GM21515 (cell line): Measurements from ENCODE around the gene USP24.
"Not testable (repeated sequence)": the region's sequence is repeated elsewhere in the genome, so short reads cannot be mapped to it uniquely, and the experiment has no call there.

Experiments used
- ATAC-seq: cut with Tn5 transposase; IDR thresholded peaks from one replicate; pipeline ENCODE4 v1.9.1; 2021; ENCODE audit not compliant: unreplicated experiment

USP24 gene

GRCh38 chr1:55232448-55233144 is 17.4 kb upstream of the USP24 start:
- no peak for ATAC-seq

DNA sequence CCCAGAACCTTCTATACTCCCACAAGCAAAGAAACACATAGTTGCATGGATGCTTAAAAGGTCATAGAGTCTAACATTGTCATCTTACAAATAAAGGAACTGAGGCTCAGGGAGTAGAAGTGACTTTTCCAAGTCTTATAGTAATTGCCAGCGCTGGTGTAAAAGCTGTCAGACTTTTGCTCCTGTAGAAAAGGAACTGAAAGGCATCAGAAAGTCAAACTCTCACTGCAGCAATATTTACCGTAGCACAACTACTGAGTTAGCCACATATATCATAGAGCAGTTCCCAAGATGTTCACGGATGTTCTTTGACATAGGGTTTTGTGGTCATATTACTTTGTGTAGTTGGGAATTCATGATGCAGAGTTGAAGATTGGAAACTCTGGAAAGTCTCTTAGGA is 16.6 kb upstream of the USP24 start:
- no peak for ATAC-seq

DNA sequence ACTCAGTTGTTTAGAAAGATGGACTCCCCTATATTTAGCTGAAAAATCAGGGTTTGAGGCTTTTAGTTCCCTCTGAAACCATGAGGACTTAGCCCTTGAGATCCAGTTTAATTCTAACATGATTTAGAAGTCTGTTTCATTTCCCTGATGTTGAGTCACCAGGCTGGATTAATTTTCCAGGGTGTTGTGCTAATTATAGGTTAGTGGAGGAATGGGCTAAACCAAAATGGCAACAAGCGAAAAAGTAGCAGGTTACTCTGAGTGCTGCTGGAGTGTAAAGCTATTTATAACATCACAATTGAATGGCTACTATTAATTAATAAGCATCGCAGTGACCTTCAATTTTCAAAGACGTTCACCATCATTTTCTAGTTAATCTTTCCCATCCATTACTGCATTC is 15.5 kb upstream of the USP24 start:
- ATAC-seq, result no peak

DNA sequence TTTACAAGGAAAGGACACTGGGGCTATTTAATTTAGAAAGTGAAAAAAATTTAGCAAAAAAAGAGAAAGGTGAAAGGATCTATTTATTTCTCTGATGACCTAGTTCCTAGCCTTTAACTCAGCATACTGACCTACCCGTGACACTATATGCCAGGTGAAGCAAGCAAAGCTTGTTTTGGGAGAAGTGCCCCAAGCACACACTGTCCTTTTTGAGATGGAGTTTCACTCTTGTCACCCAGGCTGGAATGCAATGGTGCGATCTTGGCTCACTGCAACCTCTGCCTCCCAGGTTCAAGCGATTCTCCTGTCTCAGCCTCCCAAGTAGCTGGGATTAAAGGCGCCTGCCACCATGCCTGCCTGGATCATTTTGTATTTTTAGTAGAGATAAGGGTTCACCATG is 14.6 kb upstream of the USP24 start:
- ATAC-seq, result not testable (repeated sequence)

DNA sequence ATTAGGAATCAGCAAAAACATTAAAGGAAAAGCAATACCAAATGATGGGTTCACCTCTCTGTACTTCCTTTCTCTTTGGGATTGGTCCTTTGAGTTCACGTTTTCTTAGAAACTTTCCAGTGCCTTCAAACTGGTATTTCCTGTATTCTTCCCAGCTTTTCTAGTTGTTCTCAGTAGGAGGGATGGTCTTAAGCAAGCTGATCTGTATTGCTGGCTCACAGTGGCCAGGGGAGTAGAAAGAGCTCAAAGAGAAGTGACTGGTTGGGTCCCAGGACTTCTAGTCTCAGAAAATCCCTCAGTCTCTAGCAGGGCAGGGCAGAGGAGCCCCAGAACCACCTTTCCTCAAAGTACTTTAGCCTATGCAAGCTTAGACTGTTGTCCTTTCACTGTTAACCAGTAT is 10.1 kb upstream of the USP24 start:
- ATAC-seq, result no peak

GRCh38 chr1:55224729-55225128 is 9.6 kb upstream of the USP24 start:
- no peak for ATAC-seq

DNA sequence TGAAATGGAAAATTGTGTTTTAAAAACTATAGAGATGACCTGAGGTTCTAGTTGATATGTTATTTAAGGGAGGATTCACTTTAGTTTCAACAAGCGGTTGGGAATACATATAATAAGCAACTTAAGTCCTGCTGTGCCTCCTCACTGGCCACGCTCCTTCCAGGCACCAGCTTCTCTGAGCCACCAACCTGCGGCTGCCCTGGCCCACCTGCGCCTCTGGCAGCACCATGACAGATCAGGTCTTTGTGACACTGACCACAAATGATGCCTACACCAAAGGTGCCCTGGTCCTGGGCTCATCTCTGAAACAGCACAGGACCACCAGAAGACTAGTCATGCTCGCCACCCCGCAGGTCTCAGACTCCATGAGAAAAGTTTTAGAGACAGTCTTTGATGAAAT is 7.0 kb upstream of the USP24 start:
- ATAC-seq, result no peak

DNA sequence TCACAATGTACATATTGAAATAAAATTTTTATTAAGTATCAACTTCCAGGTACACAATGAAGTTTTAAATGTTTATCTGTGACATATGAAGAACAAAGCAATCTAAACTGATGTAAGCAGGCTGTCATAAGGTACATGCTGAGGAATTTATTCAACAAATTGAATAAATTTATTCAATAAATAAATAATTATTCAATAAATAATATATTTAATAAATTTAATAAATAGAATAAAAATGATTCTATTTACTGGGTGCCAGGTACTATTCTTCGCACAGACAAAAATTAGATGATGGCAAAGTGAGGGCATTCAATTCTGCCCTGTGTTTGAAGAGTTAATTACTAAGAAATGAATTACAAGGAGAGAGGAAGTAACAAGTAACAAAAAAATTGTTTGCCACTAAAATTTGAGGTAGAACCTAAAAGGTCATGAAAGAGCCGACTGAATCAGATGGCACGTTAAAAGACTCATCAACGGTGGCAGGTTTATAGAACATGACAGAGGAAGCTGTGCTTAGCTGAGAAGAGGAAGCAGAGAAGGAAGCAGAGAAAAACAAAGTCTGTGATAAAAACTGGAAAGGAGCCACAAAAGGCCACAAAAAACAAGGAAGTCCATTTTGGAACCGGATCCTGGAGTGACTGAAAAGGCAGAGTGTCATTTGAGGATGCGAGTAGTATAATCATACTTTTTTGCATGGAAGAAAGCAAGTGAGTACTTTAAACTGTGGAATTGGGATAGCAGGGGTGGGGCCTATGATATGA is 2.2 kb upstream of the USP24 start:
- ATAC-seq, result no peak

DNA sequence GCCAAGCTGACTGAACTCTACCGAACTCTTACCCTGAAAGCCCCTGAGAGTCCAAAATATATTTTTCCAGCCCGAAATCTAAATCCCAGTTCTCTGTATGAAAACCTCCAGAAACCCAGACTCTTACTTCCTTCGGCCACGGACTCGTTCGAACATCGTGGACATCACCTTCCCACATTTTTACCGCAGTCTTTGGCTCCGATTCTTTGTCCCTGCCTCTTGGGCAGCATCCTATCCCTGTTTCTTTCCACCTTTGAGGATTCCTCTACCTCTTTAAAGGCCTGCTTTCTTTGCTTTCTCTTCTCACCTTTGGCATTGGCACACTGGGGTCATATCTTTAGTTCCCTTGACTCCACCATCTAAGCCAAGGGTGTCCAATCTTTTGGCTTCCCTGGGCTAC is 932 bp upstream of the USP24 start:
- ATAC-seq, result no peak

GRCh38 chr1:55214934-55215193 is 300 bp downstream of the USP24 start:
- ATAC-seq, result peak; percentile 32

GRCh38 chr1:55214212-55214933 is 791 bp downstream of the USP24 start:
- ATAC-seq, result peak; percentile 15

- ATAC-seq, result no peak
These were observed 1.3 kb downstream of the USP24 start for GRCh38 chr1:55213885-55214211.

DNA sequence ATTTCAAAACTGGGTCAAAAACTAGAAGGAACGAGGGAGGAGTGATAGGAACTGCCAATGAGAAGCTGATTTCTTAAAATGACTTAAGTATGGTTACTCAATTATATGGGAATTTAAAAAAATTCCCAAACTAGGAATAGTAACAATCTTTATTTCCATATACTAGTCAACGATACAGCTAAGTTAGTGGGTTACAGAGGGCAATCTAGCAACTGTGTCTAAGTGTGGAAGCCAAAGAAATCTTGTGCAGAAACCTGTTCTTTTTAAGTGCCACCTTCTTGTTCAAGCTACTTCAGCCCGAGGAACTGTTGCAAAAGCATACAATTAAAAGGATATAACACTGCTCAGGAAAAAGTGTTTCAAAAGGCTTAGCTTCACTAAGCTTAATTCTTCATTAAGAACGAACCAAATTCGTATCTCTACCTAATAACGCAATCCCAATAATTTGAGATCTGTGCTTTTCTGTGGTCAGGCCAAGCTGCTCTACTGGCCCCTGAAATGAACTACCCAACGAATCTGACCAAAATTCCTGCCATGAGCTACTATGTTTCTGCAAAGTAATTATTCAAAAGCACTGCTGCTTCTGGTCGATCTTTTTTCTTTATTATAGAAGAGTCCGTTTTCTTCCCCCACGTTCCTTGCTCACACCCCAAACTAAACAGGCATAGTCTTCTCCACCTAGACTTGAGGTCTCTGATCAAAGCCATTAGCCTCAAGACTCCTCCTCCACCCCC is 1.8 kb downstream of the USP24 start:
- ATAC-seq, result no peak

- no peak for ATAC-seq
These were observed 2.6 kb downstream of the USP24 start for GRCh38 chr1:55212349-55213150.

GRCh38 chr1:55211863-55212262 is 3.3 kb downstream of the USP24 start:
- ATAC-seq, result peak; percentile 32

GRCh38 chr1:55210990-55211801 is 4.0 kb downstream of the USP24 start:
- ATAC-seq, result no peak

- ATAC-seq, result no peak
These were observed 5.9 kb downstream of the USP24 start for GRCh38 chr1:55209247-55209646.

DNA sequence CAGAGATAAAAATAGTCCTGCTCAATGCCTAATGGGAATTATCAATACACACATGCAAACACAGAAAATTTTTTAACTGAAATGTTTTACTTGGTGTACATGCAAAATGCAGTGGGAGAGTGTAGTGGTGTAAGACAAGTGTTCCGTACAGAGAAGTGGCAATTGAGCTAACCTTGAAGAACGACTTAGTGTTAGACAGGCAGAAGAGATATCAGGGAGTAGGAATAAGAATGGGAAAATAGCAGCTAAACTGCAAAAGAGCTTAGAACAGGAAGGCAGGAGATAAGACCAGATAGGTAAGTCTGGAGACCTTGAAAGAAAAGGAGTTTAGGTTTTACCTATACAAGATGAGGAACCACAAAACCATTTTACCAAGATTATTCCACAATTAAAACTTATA is 9.0 kb downstream of the USP24 start:
- ATAC-seq, result no peak

- ATAC-seq, result peak; percentile 77
These were observed 10.2 kb downstream of the USP24 start for GRCh38 chr1:55204997-55205396.

- ATAC-seq, result no peak
These were observed 12.1 kb downstream of the USP24 start for GRCh38 chr1:55203064-55203463.
